ENCODE data around the gene TMPRSS11E.
A peak's percentile ranks its signal among the peaks of the same experiment; 100 is the strongest.
"Not testable (repeated sequence)": the region's sequence is repeated elsewhere in the genome, so short reads cannot be mapped to it uniquely, and the experiment has no call there.

Gene TMPRSS11E

DNA sequence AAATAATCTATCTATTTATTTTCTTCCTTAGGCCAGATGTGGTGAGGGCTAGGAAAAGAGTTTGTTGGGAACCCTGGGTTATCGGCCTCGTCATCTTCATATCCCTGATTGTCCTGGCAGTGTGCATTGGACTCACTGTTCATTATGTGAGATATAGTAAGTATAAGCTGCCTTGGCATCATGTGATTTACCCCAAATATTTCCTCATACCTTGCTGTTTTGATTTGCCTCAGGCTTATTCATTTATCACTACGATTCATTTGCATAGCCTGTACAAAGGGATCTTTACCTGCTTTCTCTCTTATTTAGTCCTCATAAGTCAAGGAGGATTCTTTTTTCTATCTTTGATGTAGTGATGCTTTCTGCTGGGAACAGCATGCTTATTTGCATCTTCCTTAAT lies 14.5 kb downstream of the TMPRSS11E start:
- no peak for DNase-seq (ENCODE audit: low read depth in 2 of 2)

DNA sequence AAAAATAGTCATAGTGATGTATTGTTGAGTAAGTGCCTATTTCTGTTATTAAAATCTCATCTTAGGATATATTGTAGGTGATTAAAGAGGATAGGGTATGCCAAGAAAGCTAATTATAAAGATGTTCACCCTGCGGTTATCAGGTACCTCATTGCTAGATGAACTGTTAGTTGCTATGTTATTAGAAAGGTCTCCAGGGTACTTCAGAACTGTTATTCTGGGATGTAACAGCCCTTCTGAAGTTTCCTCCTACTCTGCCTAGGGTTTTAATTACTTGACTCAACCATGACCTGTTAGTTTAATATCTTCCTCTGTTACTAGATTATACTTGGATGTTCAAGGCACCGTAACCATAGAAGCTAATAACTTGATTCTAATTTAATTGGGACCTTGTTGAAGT lies 15.4 kb downstream of the TMPRSS11E start:
- no peak for DNase-seq (ENCODE audit: low read depth in 2 of 2)

DNA sequence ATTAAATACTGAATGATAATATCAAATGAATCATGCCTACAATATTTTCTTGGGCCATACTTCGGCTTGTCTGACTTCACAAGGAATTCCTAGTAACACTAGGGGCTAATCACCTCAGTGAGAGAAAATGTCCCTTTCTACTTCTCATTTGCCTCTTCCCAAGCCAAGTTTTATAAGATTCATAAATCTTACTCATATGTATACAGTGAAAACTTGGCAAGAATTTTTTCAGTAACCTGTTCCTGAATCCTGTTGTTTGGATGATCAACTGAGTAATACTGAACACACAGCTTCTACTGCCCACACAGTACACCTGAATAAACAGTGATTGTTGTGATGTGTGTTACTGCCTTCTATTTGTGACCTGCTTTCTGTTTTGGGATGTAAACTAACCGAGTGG lies 16.5 kb downstream of the TMPRSS11E start:
- no peak for DNase-seq (ENCODE audit: low read depth in 2 of 2)

DNA sequence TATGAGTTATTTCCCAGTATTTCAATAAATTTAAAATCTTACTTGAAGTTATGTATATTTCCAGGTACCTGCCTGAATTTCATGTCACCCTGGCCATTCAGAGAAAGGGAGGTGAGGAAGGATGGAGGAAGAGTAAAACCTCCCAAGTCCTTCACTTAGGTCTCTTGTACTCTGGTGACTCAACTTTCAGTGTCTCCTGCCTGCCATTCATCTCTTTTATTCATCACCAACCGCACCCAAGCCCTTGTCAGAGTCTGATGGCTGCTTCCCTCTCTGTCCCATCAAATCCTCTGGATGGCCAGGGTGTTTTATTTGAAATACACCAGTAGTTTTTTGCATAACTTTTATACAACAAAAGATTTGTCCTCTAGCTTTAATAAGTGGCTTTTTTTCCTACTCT lies 17.8 kb downstream of the TMPRSS11E start:
- DNase-seq (ENCODE audit: low read depth in 2 of 2) = no peak

DNA sequence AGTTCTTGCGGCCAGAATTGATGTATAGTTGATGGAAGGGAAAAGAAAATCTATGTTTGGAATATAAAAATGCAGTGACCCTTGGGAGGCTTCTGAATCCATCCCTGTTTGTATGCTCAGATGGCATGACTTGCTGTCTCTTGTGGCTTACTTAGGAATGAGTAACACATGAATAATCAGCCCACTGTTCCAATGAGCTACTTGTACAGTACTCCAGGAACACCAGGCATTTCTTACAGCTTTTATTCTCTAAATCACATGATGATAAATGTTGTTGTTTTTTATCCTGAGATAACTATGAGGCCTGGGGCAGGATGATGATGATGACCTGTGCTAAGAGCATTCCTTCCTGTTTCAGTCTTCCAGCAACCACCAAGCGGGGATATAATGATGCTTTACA lies 18.9 kb downstream of the TMPRSS11E start:
- DNase-seq (ENCODE audit: low read depth in 2 of 2) = no peak

DNA sequence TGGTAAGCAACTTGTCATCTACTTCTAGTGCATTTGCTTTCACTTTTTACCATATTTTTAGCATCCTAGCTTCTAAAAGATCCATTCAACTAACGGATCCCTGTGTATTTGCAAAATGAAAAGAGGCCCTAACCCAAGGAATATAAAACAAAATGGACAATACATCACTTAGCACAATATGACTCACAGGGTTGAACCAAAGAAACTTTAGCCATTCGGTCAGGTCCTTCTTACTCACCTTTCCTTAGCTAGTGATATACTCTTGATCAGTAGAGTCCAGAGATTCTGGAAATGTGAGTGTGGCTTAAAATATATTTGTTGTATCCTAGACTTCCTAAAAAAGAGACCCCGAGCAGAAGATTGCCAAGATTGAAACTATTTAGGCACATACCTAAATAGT lies 19.5 kb downstream of the TMPRSS11E start:
- DNase-seq (ENCODE audit: low read depth in 2 of 2) = no peak

DNA sequence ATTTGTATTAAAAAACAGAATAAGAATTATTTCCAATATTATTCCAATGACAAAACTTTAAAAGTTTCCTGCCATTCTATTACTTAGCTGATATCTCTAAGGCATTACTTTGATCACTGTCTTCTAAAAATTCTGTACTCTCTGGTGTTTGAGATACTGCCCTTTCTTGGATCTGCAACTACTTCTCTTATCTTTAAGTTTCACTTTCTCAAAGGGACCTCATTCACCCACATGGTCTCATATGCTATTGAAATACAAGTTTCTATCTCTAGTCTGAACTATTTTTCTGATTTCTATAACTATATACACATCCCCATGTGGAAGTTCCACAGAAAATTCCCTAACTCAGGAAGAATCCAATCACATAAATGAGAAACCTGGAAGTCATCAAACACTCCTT lies 22.2 kb downstream of the TMPRSS11E start:
- DNase-seq (ENCODE audit: low read depth in 2 of 2) = no peak

DNA sequence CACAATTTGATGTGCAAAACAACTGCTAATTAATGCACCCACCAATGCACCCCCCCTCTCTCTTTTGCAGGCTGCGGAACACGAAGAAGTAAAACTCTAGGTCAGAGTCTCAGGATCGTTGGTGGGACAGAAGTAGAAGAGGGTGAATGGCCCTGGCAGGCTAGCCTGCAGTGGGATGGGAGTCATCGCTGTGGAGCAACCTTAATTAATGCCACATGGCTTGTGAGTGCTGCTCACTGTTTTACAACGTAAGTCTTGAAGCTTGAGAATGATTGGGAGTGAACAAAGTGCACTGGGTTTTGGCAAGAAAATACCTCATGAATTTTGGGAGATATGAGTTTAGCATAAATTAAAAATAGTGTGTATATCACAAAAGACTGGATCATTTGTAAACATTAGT lies 28.9 kb downstream of the TMPRSS11E start:
- DNase-seq (ENCODE audit: low read depth in 2 of 2) = no peak

DNA sequence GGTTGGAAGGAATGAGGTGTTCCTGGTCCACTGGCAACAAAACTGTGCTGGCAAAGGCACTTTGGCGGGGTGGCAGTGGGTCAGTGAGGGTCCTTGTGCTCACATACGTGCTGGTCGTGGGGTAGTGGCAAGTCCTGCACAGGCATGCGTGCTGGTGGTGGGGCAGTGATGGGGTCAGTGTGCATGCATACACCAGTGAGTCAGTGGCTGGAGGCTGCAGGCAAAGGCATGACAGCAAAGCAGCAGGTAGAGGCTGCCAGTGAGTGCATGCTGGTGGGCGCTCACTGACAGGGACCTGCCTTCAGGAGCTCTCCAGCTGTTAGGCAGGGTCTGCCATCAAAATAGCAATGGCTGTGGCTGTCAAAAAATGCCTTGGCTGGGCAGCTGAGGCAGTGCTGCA lies 42.1 kb downstream of the TMPRSS11E start:
- no peak for DNase-seq (ENCODE audit: low read depth in 2 of 2)

DNA sequence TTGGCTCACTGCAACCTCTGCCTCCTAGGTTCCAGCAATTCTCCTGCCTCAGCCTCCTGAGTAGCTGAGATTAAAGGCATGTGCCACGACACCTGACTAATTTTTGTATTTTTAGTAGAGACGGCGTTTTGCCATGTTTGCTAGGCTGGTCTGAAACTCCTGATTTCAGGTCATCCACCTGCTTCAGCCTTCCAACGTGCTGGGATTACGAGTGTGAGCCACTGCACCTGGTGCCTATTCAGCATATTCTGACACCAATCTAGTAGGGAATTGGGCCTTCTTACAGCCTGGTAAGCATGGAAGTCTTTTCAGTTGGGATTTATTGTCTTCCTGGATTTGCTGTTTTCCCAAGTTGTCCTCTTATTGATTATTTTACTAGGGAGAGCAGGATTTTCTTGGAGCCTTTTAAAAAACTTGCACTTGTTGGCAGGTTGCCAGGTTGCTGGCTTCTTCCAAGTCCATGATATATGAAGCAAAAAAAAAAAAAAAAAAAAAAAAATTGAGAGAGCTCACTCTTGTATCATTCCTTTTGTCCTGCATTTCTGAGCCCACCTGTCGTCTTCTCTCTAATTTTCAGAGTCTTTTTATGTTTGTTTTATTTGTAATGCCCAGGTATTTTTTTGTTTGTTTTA lies 43.7 kb downstream of the TMPRSS11E start:
- DNase-seq (ENCODE audit: low read depth in 2 of 2) = no peak

DNA sequence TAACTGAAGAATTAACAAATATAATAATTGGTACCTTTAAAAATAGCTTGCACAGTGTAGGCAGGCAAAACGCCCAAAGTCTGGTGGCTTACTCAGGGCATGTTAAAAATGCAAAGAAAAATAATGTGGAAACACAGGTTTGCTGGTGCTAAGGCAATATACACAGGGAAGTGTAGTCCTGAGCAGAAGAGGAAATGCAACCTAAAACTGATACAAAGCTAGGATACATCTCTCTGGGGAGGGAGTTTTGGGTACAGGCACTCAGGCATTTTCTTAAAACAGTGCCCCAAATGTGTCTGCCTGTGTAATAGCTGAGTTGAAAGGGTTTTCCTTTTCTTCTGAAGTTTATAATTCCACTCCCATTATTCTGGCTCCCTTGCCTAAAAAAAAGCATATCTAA lies 47.4 kb downstream of the TMPRSS11E start:
- no peak for DNase-seq (ENCODE audit: low read depth in 2 of 2)

DNA sequence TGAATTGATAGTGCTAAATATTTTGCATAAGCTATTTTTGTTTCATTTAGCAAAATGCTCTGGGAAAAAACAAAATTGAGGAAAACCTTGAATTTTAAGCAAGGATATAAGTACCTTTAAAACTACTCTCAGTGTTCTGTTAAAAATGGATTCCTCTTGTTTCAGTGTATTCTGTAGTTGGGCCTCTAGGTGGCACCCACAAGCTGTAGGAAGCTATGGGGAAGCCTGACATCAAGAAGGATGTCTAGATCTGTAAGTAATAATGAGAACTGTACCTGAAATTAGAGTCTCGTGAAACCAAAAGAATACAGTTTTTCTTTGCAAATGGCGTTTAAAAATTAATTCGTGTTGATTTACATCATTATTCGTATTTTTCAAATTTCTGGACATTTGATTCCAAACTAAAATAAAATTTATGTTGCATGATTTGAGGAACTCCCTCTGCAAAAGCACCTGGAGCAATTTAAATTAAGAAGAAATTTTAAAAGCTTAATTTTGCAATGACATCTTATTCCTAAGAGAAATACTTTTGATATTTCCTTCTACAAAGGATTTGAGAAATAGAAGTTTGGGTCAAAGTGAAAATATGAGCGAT lies 51.2 kb downstream of the TMPRSS11E start:
- DNase-seq (ENCODE audit: low read depth in 2 of 2) = peak; percentile 11 to 29

DNA sequence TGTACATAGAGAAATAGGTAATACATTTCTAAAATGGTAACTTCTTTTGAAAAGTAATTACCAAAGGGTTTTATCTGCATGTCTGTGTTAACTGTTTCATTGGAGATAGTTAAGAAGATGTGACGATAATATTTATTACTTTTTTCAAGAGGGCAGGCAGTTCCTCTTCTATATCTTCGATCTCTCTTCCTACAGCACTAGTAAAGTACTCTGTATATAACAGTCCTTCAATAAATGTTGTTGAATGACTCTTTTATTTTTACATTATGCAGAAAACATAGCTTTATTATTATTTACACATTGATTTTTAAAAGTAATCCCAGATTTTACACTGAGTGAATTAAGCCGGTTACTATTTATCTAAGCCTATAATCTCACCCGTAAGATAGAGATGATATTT lies 51.8 kb downstream of the TMPRSS11E start:
- no peak for DNase-seq (ENCODE audit: low read depth in 2 of 2)

DNA sequence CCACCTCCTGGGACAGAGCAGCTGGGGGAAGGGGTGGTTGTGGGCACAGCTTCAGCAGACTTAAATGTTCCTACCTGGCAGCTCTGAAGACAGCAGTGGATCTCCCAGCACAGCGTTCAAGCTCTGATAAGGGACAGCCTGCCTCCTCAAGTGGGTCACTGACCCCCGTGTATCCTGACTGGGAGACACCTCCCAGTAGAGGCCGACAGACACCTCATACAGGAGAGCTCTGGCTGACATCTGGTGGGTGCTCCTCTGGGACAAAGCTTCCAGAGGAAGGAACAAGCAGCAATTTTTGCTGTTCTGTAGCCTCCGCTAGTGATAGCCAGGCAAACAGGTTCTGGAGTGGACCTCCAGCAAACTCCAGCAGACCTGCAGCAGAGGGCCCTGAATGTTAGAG lies 56.2 kb downstream of the TMPRSS11E start:
- DNase-seq (ENCODE audit: low read depth in 2 of 2) = not testable (repeated sequence)

DNA sequence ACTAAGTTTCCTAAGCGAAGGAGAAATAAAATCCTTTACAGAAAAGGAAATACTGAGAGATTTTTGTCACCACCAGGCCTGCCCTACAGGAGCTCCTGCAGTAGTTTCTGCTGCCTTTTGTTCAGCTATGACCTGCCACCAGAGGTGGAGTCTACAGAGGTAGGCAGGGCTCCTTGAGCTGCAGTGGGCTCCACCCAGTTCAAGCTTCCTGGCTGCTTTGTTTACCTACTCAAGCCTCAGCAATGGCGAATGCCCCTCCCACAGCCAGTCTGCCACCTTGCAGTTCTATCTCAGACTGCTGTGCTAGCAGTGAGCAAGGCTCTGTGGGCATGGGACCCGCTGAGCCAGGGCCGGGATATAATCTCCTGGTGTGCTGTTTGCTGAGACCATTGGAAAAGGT lies 57.6 kb downstream of the TMPRSS11E start:
- not testable (repeated sequence) for DNase-seq (ENCODE audit: low read depth in 2 of 2)

DNA sequence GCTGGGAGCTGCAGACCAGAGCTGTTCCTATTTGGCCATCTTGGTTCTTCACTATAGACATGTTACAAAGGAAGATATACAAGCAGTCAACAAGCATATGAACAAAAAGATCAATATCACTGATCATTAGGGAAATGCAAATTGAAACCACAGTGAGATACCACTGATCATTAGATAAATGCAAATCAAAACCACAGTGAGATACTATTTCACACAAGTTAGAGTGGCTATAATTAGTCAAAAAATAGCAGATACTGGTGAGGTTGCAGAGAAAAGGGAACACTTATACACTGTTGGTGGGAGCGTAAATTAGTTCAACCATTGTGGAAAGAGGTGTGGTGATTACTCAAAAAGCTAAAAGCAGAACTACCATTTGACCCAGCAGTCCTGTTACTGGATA lies 58.2 kb downstream of the TMPRSS11E start:
- not testable (repeated sequence) for DNase-seq (ENCODE audit: low read depth in 2 of 2)

DNA sequence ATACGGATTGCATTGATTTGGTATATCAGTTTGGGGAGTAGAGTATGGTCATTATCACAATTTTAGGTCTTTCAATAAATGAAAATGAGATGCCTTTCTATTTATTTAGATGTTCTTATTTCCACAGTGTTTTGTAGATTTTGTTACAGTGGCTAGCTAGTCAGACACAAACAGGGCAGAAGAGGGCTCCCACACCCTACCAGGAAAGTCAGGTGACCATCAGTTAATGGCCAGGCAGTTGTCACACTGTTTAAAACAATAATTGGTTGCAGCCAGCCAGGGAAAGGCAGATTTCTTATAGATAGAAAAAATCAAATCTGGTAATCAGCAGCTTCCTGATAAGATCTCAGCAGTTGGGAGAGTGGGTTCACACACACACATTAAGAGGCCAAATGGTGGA lies 71.6 kb downstream of the TMPRSS11E start:
- DNase-seq (ENCODE audit: low read depth in 2 of 2) = no peak

DNA sequence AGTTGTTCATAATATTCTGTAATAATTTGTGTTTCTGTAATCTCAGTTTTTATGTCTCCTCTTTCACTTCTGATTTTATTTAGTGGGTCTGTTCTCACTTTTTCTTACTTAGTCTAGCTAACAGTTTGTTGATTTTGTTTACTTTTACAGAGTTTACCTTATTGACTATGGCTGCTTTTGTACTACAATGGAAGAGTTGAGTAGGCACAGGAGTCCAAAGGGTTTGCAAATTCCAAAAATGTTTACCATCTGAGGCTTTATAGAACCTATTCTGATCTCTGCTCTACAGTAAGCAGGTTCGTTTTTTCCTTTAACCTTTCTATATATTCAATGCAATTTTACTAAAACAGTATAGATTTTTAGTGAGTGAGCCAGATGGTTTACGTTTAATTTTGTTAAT lies 73.7 kb downstream of the TMPRSS11E start:
- DNase-seq (ENCODE audit: low read depth in 2 of 2) = no peak

DNA sequence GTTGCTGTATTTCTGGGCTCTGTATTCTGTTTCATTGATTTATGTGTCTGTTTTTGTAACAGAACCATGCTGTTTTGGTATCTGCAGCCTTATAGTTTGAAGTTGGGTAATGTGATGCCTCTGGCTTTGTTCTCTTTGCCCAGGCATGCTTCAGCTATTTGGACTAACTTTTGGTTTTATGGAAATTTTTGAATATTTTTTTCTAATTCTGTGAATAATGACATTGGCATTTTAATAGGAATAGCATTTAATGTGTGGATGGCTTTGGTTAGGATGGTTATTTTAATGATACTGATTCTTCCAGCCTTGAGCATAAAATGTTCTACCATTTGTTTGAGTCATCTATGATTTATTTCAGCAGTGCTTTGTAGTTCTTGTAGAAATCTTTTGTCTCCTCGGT lies 75.0 kb downstream of the TMPRSS11E start:
- DNase-seq (ENCODE audit: low read depth in 2 of 2) = not testable (repeated sequence)

DNA sequence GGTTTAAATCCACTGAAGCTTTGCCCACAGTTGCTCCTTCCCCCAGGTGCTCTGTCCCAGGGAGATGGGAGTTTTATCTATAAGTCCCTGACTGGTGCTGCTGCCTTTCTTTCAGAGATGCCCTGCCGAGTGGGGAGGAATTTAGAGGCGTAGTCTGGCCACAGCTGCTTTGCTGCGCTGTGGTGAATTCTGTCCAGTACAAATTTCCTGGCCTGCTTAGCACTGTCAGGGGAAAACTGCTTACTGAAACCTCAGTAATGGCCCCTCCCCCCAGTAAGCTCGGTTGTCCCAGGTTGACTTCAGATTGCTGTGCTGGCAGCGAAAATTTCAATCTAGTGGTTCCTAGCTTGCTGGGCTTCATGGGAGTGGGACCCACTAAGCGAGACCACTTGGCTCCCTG lies 88.7 kb downstream of the TMPRSS11E start:
- no peak for DNase-seq (ENCODE audit: low read depth in 2 of 2)

DNA sequence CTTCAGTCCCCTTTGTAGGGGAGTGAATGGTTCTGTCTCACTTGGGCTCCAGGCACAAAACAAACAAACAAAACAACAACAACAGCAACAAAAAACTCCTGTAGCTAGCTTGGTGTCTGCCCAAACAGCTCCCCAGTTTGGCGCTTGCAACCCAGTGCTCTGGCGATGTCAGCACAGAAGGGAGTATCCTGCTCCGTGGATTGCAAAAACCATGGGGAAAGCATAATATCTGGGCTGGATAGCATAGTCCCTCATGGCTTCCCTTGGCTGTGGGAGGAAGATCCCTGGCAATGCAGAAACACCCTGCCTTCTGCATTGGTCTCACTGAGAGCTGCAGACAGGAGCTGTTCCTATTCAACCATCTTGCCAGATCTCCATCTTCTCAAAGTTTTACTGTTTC lies 89.1 kb downstream of the TMPRSS11E start:
- DNase-seq (ENCODE audit: low read depth in 2 of 2) = no peak

DNA sequence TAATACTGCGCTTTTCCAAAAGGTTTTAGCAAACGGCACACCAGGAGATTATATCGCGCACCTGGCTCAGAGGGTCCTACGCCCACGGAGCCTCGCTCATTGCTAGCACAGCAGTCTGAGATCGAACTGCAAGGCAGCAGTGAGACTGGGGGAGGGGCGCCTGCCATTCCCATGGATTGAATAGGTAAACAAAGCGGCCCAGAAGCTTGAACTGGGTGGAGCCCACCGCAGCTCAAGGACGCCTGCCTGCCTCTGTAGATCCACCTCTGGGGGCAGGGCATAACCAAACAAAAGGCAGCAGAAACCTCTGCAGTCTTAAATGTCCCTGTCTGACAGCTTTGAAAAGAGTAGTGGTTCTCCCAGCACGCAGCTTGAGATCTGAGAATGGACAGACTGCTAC lies 95.5 kb downstream of the TMPRSS11E start:
- DNase-seq (ENCODE audit: low read depth in 2 of 2) = not testable (repeated sequence)
